Measurements from ENCODE around the gene TMEM255B.
"Not testable (repeated sequence)": the region's sequence is repeated elsewhere in the genome, so short reads cannot be mapped to it uniquely, and the experiment has no call there.

TMEM255B gene

DNA sequence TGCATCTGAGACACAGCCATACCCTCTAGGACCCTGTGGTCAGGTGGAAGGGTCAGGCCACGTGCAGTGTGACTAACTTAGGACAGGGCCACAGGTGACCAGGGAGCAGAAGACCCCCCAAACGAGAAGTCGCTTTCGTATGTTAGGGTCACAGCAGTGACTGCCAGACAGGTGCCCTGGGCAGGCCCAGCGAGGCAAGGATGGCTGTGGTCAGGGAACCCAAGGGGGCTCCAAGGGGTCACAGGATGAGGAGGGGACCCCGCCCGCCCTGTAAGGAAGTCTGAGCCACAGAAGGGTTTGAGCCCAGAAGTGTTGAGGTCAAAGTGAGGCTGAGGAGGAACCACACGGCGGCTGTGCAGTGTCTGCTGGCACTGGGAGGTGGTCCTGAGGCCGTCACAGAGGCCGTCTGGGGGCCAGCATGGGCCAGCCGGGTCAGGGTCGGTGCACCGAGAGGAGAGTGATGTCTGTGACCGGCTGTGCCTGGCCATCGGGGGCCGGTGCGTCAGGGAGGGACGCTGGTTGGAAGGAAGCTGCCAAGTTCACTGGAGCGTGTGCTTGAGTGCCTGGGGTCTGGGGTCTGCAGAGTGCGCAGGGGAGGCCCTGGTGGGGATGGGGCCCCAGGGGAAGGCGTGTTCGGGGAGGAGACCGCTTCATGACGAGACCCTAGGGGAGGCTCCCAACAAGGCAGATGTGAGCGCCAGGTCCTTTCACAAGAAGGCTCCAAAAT is 24.8 kb upstream of the TMEM255B start:
- DNase-seq (ENCODE audit: low read depth in 3 of 3, low spot score in 1 of 3) = no peak

DNA sequence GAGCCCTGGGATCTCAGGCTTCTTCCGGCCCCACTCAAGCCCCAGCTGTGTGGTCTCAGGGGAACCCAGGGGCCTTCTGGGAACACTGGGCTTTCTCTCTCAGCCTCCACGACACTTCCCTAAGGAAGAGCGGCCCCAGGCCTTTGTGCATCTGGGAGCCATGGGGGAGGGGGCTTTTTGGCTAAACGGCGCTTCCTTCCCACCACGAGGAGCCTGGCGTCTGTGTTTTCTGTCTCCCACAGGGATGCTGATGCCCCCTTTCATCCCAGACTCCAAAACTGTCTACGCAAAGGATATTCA is 24.2 kb upstream of the TMEM255B start:
- DNase-seq (ENCODE audit: low read depth in 3 of 3, low spot score in 1 of 3) = no peak

DNA sequence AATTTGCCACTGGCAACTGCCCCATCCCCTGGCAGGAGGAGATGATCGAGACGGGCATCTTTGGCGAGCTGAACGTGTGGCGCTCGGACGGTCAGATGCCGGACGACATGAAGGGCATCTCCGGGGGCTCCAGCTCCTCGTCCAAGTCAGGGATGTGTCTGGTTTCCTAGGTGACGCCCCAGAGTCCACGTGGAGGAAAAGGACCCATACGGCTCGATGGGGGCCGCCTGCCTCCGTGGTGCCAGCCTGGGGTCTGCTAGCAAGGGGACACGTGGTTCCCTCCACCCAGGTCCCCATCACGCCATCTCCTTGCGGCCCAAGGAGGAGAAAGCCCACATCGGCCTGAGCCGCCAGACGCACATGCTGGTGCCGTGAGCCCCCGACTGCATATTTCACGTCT is 23.8 kb upstream of the TMEM255B start:
- no peak for DNase-seq (ENCODE audit: low read depth in 3 of 3, low spot score in 1 of 3)

DNA sequence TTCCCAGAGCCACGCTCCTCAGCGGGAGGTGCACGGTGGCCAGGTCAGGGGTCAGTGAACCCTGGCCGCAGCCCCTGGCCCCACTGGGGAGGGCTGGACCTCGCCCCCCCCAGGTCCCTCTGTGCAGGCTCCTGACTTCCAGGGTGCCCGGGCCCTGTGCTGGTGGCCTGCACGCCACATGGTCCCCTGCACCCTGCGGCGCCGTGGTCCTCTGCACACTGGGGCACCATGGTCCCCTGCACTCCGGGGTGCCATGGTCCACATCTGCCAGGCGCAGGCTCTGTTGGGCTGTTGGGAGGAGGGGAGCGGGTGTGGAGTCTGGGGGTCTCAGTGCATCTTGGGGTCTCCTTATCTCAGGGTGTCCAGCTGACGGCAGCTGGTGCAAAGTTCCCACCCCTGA is 23.3 kb upstream of the TMEM255B start:
- DNase-seq (ENCODE audit: low read depth in 3 of 3, low spot score in 1 of 3) = no peak

DNA sequence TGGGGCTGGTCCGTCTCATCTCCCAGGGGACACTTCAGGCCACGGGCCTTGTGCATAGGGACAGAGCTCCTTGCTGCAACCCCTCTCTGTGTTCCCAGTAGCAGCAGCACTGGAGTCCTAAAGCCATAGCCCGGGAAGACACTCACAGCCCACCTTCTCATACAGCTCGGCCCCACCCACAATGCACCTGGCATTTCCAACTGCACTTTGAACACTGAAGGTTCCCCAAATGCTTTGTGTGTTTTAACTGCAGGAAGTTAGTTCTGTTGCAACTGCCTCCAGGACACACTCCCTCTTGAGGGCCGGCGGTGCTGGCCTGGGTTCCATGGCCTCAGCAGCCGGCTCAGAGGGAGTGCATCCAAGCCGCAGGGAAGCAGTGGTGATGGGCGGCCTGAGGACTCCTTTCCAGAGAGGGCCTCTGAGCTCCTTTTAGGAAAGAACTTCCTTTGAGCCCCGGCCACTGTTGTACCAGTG is 22.7 kb upstream of the TMEM255B start:
- DNase-seq (ENCODE audit: low read depth in 3 of 3, low spot score in 1 of 3) = no peak

DNA sequence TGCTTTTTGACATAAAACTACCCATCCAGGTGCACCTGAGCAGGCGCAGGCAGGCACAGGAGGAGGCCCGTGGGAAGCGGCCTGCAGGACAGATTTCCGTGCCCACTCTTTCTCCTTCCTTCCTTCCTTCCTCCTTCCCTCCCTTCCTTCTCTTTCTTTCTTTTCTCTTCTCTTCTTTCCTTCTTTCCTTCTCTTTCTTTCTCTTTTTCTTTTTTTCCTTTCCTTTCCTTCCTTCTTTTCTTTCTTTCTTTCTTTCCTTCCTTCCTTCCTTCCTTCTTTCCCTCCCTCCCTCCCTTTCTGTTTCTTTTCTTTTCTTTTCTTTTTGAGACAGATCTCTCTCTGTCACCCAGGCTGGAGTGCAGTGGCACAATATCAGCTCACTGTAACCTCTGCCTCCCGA is 21.2 kb upstream of the TMEM255B start:
- no peak for DNase-seq (ENCODE audit: low read depth in 3 of 3, low spot score in 1 of 3)

DNA sequence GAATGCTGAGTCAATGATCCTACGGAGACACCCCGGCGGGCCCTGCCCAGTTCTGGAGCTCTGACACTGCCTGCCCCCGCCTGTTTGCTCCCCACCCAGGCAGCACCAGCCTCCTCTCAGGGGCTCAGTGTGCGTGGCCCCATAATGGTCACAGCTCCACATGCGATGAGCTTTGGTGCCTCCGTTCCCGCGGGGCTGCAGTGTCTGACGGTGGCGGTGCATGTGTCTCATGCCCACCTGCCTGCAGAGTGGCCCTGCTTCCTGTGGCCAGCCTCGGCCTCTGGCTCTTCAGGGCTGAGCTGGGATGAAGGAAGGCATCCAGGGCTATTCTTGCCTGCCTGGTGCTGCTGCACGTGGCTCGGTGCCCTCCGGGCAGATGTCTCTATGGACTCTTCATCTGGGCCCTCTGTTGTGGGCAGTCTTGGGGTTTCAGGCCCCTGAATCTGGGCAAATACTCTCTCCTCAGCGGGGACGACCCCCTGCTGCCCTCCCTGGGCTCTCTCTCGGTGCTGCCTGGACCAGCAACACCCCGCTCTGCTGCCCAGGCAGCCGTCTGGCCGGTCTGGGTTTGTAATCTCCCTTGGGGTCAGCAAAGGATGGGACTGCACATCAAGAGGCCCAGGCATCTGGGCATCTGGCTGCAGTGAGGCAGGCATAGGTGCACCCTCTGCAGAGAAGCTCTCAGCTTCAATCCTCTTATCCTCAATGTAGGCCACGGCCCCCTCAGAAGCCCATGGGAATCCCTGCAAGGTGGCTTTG is 19.3 kb upstream of the TMEM255B start:
- no peak for DNase-seq (ENCODE audit: low read depth in 3 of 3, low spot score in 1 of 3)

DNA sequence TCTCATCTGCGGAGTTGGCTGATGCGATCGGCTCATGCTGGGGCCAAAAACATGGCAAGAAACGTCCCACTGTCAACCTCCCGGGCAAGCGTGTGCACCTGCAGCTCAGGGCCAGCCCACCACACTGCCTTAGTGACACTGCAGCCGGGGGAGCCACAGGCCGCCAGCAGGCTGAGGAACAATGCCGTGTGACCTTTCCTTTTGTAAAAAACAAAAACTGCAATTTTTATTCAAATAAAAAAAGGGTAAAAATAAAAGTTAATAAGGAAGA is 18.8 kb upstream of the TMEM255B start:
- DNase-seq (ENCODE audit: low read depth in 3 of 3, low spot score in 1 of 3) = no peak

DNA sequence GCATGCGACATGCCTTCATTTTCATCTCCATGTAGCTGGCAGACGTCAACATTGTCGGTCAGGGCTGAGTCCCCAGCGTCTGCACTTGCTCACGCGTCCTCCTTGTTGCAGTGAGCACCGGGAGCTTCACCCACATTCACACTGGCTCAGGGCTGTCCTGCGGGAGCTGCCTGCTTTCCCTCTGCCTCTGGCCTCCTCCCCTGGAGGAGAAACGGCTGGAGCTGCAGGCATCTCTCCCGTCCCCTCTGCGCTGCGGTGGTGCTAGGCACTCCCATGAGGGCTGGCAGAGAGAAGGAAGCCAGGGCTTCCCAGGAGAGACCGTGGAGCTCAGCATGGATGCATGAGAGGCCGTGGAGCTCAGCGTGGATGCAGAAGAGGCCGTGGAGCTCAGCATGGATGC is 18.4 kb upstream of the TMEM255B start:
- DNase-seq (ENCODE audit: low read depth in 3 of 3, low spot score in 1 of 3) = no peak

DNA sequence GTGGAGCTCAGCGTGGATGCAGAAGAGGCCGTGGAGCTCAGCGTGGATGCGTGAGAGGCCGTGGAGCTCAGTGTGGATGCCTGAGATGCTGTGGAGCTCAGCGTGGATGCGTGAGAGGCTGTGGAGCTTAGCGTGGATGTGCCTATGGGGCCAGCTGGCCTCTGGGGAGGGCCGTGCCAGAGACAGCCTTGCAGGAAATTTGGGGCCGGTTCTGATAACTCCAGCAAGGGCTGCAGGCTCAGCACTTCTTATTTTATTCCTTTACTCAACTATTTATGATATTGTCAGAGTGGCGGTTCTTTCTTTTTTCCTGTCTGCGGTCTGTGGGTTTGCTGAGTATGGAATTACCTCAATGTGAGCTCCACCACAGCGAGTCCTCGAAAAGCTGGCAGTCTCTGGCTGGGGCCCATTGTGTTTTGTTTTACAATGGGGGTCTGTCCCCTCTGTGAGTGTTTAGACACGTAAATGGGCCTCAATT is 17.8 kb upstream of the TMEM255B start:
- DNase-seq (ENCODE audit: low read depth in 3 of 3, low spot score in 1 of 3) = no peak

DNA sequence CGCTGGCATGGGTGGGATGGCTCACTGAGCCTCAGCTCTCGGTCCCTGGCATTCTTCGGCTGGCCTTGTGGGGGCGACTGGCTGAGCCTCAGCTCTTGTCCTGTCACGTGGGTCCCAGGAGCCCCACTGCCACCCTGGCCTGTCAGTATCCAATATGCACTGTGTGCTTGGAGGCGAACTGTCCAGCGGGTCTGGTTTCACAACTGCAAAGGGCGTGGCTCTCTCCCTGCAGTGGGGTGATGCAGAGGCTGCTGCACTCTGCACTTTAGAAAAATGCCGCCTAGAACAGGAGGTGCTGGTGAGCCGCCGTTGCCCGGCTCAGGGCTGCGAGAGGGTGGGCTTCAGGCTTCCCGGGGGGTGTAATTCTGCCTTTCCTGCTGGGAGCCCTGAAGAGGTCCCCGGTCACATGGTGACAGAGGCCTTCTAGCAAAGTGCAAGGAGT is 17.0 kb upstream of the TMEM255B start:
- no peak for DNase-seq (ENCODE audit: low read depth in 3 of 3, low spot score in 1 of 3)

DNA sequence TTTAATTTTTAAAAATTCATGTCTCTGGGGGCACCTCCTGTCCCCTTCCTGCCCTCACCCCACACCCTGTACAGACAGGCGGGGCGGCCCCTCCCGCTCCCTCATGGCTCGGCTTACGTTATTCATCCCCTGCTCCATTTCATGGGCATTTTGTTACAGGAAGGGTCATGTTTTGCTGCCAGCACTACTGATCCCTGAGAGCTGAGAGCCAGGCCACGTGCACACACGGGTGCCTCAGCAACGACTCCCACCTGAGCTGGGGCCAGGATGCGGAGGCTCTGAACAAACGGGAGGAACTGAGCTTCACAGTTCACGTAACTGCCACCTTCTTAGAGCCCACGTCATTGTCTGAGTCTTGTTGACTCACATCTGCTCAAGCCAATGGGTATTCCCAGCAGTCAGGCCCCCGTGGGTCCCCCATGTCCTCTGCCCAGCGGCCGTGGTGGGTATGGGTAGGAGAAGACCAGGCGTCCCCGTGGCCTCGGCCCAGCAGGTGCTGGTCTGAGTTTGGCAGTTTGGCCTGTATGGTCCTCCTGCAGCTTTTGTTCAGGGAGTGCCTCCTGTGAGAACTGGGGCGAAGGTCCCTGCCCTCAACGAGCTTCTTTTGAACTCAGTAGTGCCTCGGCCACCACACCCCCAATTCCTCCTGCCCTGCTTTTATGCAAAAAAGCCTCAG is 16.4 kb upstream of the TMEM255B start:
- DNase-seq (ENCODE audit: low read depth in 3 of 3, low spot score in 1 of 3) = no peak

DNA sequence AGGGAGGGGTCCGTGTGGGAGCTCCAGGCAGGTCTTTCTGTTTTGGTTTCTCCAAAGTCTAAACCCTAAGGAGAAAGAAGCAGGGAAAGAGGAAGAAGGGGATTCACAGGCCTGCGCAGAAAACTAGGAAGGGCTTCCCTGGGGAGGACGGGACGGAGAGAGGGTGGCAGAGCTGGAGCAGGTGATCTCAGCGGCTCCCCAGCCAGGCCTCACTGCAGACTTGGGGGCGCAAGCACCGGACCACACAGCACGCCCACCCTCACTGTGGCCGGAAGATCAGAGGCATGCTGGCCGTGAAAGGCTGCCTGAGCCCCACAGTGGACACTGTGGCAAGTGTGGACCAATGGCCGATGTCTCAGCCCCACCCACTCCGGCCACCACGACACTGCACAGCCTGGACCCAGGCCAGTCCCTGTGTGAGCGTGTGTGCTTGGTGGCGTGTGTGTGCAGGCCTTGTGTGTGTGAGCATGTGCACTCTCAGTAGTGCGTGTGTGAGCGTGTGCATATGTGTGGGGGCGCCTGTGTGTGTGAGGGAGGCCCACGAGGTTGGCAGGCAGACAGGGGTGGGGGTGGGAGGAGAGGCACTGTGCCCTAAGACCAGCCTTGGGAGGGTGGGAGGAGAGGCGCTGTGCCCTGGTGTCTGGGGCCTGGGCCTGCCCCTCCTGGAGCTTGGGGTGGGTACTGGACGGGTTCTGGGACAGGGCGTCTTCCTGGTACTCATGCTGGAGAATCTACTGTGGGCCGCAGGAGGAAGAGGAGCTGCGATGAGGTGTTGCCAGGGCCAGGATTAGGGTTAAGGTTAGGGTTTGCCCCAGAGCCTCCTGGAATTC is 15.4 kb upstream of the TMEM255B start:
- DNase-seq (ENCODE audit: low read depth in 3 of 3, low spot score in 1 of 3) = no peak

DNA sequence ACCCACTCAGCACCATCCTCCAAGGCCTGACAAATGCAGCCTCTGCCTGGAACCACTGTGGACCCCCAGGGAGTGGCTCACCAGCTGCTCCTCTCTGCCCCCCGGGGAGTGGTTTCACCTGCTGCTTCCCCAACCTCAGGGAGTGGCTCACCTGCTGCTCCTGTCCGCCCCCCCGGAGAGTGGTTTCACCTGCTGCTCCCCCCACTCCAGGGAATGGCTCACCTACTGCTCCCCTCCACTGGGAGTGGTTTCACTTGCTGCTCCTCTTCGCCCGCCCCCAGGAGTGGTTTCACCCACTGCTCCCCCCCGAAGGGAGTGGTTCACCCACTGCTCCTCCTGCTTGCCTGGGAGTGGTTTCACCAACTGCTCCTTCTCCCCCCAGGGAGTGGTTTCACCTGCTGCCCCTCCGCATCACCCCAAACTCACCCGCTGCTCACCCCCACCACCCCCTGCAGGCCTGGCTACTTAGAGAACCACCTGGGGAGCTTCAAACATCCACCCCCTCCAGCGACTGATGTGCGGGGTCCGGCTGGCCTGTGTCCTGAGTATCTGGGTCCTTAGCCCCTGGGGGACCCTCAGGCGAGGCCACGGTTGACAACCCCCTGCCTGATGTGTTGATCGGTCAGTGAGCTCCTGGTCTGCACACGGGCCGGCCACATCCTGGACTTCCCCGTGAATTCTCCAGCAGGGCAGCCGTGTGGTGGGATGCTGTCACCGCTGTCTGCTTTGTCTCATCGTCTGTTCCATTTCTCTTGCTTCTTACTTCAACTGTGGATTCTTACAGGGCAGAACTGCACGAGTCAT is 14.6 kb upstream of the TMEM255B start:
- DNase-seq (ENCODE audit: low read depth in 3 of 3, low spot score in 1 of 3) = no peak

DNA sequence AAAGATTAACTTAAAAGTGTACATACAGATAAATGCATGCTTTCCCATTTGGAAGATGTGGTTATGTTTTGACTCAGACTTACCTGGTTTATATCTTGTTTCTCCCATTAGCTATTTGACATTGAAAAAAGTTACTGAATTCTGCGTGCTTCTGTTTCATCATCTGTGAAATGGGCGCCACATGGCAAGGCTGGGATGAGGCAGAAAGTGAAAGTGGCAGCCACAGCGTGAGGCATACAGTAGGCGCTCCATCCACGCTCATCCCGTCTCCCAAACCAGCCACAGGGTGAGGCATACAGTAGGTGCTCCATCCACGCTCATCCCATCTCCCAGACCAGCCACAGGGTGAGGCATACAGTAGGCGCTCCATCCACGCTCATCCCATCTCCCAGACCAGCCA is 14.0 kb upstream of the TMEM255B start:
- no peak for DNase-seq (ENCODE audit: low read depth in 3 of 3, low spot score in 1 of 3)

DNA sequence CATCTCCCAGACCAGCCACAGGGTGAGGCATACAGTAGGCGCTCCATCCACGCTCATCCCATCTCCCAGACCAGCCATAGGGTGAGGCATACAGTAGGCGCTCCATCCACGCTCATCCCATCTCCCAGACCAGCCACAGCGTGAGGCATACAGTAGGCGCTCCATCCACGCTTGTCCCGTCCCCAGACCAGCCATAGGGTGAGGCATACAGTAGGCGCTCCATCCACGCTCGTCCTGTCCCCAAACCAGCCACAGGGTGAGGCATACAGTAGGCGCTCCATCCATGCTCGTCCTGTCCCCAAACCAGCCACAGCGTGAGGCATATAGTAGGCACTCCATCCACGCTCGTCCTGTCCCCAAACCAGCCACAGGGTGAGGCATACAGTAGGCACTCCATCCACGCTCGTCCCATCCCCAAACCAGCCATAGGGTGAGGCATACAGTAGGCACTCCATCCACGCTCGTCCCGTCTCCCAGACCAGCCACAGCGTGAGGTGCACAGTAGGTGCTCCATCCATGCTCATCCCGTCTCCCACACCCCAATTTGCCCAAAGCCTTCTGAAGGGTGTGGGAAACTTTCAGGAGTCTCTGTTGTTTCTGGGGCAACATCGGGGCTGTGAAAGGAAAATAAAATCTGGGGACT is 13.4 kb upstream of the TMEM255B start:
- DNase-seq (ENCODE audit: low read depth in 3 of 3, low spot score in 1 of 3) = not testable (repeated sequence)

DNA sequence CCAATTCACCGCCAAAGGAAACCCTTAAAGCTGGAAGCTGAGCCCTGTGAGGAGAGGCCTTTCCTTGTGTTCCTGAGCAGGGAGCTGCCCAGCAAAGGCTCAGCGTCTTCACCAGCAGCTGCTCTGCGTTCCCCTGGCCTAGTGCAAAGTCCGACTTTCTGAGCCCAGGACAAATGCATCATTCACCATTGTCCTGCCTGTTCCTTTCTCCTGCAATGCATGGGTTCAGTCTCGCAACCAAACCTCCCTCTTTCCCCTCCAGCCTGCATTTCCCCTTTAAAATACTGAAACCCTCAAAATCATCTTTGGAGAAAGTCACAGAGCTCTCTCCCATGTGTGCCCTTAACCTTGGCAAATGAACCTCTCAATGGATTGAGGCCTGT is 12.9 kb upstream of the TMEM255B start:
- DNase-seq (ENCODE audit: low read depth in 3 of 3, low spot score in 1 of 3) = no peak

DNA sequence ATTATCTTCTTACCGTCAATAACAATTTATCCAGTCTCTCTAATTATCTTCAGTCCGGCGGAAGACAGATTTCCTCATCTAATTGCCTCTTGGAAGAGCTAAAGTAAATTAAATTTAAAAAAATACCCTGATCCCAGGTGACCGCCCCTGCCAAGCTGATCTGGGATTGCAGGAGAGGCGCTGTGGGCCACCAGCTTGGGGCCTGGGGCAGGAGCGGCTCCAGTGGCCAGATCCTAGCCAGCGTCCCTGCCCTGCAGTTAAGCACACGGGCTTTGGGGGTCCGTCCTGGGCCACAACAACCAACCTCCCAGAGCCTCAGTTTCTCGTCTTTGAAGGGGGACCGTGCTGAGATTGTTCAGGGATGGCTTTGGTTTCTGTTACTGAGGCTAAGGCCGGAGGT is 12.4 kb upstream of the TMEM255B start:
- DNase-seq (ENCODE audit: low read depth in 3 of 3, low spot score in 1 of 3) = no peak

DNA sequence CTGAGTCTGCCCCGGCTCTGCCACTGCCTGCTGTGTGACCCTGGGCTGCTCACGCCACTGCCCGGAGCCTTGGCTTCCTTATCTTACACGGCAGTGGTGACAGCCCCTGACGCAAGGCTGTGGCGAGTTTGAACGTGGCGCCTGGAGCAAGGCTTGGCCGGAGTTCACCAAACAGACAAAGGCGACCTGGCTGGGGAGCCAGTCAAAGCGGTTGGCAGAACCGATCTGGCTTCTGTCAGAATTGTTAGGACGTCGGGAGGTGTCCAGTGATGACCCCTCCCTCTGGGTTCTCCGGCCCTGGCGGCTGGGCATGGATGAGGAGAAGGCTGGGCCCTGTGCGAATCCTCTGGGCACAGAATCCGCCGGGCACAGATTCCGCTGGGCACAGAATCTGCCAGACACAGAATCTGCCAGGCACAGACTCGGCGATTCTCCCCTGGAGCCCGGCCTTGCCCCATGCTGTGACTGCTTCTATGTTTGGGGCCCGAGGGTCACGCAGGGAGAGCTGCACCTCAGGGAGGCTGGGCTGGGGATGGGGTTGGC is 11.7 kb upstream of the TMEM255B start:
- no peak for DNase-seq (ENCODE audit: low read depth in 3 of 3, low spot score in 1 of 3)

Data from stimulated activated CD4-positive, alpha-beta T cell treated with anti-CD3 and anti-CD28 coated beads, TNF-alpha, amount 100 ng/mL, for 1 hour (primary cell).